Inflammatory macrophage (primary cell): ENCODE measurements around the gene TNRC18.
A peak's percentile ranks its signal among the peaks of the same experiment; 100 is the strongest.

Experiments
- DNase-seq, 2 donors: peaks; one replicate each; pipeline ENCODE4 v3.0.0-alpha.2; 2020 to 2022

Gene TNRC18

GRCh38 chr7:5403442-5403841 is 20.2 kb downstream of the TNRC18 start:
- no peak for DNase-seq

- DNase-seq, result peak in 1 of 2 donors; percentile 20
Measured at GRCh38 chr7:5397736-5398135, 25.9 kb downstream of the TNRC18 start.

GRCh38 chr7:5396999-5397663 is 26.5 kb downstream of the TNRC18 start:
- DNase-seq, result peak; percentile 99

GRCh38 chr7:5396542-5396941 is 27.1 kb downstream of the TNRC18 start:
- peak; percentile 40 to 70 for DNase-seq

- DNase-seq, result no peak
Measured at GRCh38 chr7:5395246-5395645, 28.4 kb downstream of the TNRC18 start.

- no peak for DNase-seq
Measured at GRCh38 chr7:5394264-5395105, 29.1 kb downstream of the TNRC18 start.

GRCh38 chr7:5393748-5394147 is 29.9 kb downstream of the TNRC18 start:
- DNase-seq, result no peak

GRCh38 chr7:5393328-5393727 is 30.3 kb downstream of the TNRC18 start:
- DNase-seq, result no peak

GRCh38 chr7:5390918-5391317 is 32.7 kb downstream of the TNRC18 start:
- DNase-seq, result no peak

GRCh38 chr7:5388905-5389433 is 34.7 kb downstream of the TNRC18 start:
- DNase-seq, result no peak

- DNase-seq, result no peak
Measured at GRCh38 chr7:5388273-5388901, 35.2 kb downstream of the TNRC18 start.

GRCh38 chr7:5387711-5388245 is 35.9 kb downstream of the TNRC18 start:
- DNase-seq, result no peak

- DNase-seq, result no peak
Measured at GRCh38 chr7:5384618-5385017, 39.0 kb downstream of the TNRC18 start.

- DNase-seq, result no peak
Measured at GRCh38 chr7:5383314-5384098, 40.1 kb downstream of the TNRC18 start.

- no peak for DNase-seq
Measured at GRCh38 chr7:5382281-5382892, 41.2 kb downstream of the TNRC18 start.

GRCh38 chr7:5381071-5381772 is 42.4 kb downstream of the TNRC18 start:
- DNase-seq, result no peak

- no peak for DNase-seq
Measured at GRCh38 chr7:5380350-5381070, 43.1 kb downstream of the TNRC18 start.

GRCh38 chr7:5379546-5379945 is 44.1 kb downstream of the TNRC18 start:
- DNase-seq, result no peak

GRCh38 chr7:5377816-5378215 is 45.8 kb downstream of the TNRC18 start:
- no peak for DNase-seq

GRCh38 chr7:5377279-5377678 is 46.4 kb downstream of the TNRC18 start:
- no peak for DNase-seq
